Gastroesophageal sphincter (tissue), 3 donors: ENCODE results near the gene ANLN.

Experiments used
- POLR2AphosphoS5 ChIP-seq: sonication (generic); formaldehyde crosslinking; IDR thresholded peaks from one replicate; pipeline ENCODE4 v1.6.1; 2017; ENCODE audit warnings: antibody characterized with exemption
- TF ChIP-seq, protein P1 (sequence below), 4 experiments: fragments of 200-600 bp in 2 of 4; fragments of 450-650 bp in 2 of 4; sonication (generic) in 1 of 4; IDR thresholded peaks; one replicate each; pipeline ENCODE4 v1.5.1; 2017 to 2019; ENCODE audit warnings: antibody characterized with exemption in 4 of 4, mild to moderate bottlenecking in 2 of 4, moderate library complexity in 2 of 4

GRCh38 chr7:36343548-36343947 lies 46.1 kb upstream of the ANLN start:
- TF ChIP-seq, protein P1, sequence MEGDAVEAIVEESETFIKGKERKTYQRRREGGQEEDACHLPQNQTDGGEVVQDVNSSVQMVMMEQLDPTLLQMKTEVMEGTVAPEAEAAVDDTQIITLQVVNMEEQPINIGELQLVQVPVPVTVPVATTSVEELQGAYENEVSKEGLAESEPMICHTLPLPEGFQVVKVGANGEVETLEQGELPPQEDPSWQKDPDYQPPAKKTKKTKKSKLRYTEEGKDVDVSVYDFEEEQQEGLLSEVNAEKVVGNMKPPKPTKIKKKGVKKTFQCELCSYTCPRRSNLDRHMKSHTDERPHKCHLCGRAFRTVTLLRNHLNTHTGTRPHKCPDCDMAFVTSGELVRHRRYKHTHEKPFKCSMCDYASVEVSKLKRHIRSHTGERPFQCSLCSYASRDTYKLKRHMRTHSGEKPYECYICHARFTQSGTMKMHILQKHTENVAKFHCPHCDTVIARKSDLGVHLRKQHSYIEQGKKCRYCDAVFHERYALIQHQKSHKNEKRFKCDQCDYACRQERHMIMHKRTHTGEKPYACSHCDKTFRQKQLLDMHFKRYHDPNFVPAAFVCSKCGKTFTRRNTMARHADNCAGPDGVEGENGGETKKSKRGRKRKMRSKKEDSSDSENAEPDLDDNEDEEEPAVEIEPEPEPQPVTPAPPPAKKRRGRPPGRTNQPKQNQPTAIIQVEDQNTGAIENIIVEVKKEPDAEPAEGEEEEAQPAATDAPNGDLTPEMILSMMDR (IDR thresholded peaks at IDR 0.05), result no peak
- TF ChIP-seq POLR2AphosphoS5, result no peak
